ENCODE measurements around the gene ACTN1. TPM values are rescaled to one million over a fixed set of nuclear protein-coding genes. Genes with fewer than 3 reads are reported as not detected.
A peak's percentile ranks its signal among the peaks of the same experiment; 100 is the strongest.

ACTN1 gene
- total RNA-seq, 1 experiment from 2014 or later = 231 TPM

DNA sequence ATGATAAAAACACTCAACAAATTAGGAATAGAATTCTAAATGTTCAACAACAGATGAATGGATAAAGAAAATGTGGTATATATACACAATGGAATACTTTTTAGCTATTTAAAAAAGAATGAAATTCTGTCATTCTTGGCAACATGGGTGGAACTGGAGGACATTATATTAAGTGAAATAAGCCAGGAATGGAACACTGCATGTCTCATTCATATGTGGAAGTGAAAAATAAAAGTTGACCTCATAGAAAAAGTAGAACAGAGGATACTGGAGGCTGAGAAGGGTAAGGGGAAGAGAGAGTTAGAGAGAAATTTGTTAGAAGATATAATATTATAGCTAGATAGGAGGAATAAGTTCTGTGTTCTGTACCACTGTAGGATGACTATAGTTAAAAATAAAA, 150.4 kb downstream of the ACTN1 start:
- no peak for DNase-seq (ENCODE audit: low read depth)

DNA sequence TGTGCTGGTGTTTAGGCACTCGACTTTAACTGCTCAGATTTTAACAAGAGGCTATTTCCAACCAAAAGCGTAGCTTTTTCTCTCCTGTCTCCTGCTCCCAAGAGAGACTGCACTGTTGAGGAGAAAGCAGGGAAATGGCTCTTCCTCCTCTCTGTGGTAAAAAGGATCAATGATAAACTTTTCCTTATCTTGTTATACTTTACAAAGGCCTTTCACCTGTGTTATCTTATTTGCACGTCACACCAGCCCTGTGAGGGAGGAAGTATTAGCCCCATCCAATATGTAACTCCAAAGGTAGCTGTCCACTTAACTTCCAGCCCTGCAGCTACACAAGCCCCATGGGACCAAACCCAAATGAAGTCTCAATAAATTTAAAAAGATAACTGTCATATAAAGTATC, 153.4 kb downstream of the ACTN1 start:
- no peak for DNase-seq (ENCODE audit: low read depth)

DNA sequence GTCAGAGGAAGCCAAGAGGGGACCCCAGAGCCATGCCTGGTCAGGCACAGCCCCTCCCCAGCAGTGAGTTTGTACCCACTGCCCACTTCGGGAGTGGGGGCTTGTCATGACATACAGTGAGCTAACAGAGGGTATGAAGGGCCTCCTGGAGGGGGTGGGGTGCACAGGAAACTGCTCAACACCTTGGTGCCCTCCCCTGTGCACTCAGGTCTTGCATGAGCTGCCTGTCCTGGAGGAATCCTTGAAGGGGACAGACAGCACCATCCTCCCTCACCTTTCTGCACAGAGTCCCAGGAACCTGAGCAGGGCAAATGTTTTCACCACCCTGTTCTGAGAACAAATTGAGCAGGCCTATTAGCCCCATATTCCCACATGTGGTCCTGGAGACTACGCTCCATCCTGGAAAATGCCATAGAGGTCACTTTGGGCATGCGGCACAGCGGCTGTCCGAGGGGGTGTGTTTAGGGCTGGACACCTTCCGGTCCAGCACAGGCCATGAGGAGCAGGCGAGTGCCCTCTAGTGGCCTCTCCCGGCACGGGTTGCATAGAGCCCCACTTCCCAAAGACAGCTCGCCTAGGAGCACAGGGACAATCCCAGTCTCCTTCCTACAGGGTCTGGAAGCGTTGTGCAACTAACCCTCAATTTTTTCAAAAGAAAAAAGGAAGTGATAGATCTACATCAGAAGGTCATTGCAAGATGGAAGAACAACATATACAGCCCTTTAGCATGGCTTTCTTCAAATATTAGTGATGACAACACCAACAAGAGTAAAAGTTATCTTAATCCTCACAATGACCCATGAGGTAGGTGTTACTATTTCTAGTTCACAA, 154.4 kb downstream of the ACTN1 start:
- peak; percentile 76 for DNase-seq (ENCODE audit: low read depth)

DNA sequence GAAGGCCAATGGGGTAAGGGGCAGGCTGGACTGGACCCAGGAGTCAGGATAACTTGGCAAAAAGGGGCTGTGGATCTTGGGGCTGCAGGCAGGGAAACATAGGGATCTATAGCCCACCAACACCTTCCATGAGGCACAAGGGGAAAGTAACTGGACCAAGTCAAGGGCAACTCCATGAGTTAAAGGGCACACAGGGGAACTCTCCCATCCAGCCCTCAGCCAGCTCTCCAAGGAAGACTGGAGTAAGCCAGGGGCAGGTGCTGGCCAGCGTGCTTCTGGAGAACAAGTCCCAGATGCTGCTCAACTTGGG, 154.9 kb downstream of the ACTN1 start:
- DNase-seq (ENCODE audit: low read depth) = no peak

Other genes starting within 250 kb of the ACTN1 start
- 85.8 and 126 TPM in 2 replicates for gene ZFP36L1, start 186.2 kb downstream of the ACTN1 start, total RNA-seq (2014; rRNA removed; shearing (Covaris generic))
- gene DCAF5, start 173.8 kb upstream of the ACTN1 start, total RNA-seq (2014; rRNA removed; shearing (Covaris generic)) = 10.5 and 11.5 TPM in 2 replicates
- 12.2 and 15.6 TPM in 2 replicates for gene EXD2, start 212.2 kb upstream of the ACTN1 start, total RNA-seq (2014; rRNA removed; shearing (Covaris generic))